Activated CD4-positive, alpha-beta T cell treated with anti-CD3 and anti-CD28 coated beads, Interleukin-10, Interleukin-2, amounts not matched to agents 100 ng/mL and 50 ng/mL, durations not matched to agents 16 hours and 8 hours (primary cell): ENCODE data around the gene HIC1.
A peak's percentile ranks its signal among the peaks of the same experiment; 100 is the strongest.

ENCODE experiments used
- DNase-seq: peaks from one replicate; pipeline ENCODE4 v3.0.0-alpha.2; 2020

HIC1 gene

GRCh38 chr17:2025622-2026309, 29.1 kb upstream of the HIC1 start:
- peak; percentile 20 for DNase-seq

GRCh38 chr17:2027528-2028233, 27.2 kb upstream of the HIC1 start:
- DNase-seq = no peak

DNA sequence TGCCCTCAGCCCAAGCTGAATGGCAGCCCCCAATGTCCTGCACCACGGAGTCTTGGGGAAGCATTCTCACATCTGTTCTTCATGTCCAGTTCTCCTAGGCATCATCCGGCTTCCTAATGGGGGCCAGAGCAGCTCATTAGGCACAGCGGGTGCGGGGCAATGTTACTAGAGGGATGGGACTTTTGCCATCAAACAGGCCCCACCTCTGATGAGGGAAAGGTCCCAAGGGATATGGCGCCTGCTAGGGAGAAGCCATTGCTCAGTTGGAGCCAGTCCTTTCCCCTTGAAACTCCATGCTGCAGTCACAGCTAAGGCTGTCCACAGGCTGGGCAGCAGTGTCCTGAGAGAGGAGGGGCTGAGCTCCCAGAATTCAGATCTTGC, 26.7 kb upstream of the HIC1 start:
- DNase-seq = no peak

DNA sequence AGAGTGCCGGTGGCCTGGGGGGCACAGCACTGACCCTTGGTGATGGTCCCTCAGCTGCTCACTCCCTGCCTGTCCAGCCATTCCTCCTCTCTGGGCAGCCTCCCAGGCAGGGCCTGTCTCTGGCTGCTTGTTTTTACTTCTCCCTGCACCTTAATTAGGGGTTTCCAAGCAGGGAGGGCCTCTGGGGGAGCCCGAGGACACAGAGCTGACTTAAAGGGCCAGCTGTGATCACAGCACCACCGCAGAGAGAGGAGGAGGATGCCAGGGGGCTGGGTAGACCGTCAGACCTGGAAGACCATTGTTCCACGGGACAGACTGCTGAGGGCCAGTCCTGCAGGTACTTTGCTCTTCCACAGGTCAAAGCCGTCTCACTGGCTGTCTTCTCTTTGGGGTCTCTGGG, 26.2 kb upstream of the HIC1 start:
- no peak for DNase-seq

GRCh38 chr17:2029911-2030778, 24.8 kb upstream of the HIC1 start, which contains the start of gene DPH1:
Gene DPH1 (plus strand): TSS chr17:2030153. CDS start chr17:2030170, 17 bp downstream.
- peak; percentile 91 for DNase-seq

GRCh38 chr17:2030779-2031163, 24.1 kb upstream of the HIC1 start:
- DNase-seq = no peak

DNA sequence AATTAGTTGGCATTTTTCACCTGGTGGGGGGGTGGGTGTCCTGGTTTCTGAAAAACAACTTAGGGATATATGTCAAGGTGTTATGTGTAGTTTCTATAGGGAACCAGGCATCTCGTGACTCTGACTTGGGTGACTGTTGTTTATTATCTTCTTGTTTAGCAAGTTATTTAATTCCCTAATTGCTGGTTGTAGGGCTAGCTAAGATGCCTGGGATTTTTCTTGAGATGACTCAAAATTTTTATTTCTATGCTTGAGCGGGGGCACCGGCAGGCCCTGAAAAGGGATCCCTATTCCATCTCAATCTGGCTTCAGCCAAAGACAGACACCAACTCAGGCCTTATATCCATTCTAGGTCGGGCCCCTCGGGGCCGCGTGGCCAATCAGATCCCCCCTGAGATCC, 21.8 kb upstream of the HIC1 start:
- DNase-seq = no peak

DNA sequence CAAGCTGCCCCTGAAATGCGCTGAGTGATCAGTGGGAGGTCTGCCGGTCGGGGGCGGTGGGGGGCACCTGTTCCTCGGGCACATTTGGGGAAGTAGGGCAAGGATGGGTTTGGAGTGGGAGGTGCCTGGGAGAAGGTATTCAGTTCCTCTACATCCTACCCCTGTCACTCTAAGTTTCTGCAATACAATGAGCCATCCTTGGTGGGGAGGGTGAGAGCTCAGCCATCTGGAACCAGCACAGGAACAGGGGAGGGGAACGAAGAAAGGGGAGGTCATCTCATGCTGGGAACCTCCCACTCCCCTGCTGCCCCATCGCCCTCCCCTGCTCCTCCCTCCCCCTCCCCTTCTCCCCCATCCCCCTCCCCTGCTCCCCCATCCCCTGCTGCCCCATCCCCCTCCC, 20.7 kb upstream of the HIC1 start:
- no peak for DNase-seq

GRCh38 chr17:2034806-2035540, 19.9 kb upstream of the HIC1 start:
- no peak for DNase-seq

- no peak for DNase-seq
These were observed 19.1 kb upstream of the HIC1 start for GRCh38 chr17:2035541-2036488.

DNA sequence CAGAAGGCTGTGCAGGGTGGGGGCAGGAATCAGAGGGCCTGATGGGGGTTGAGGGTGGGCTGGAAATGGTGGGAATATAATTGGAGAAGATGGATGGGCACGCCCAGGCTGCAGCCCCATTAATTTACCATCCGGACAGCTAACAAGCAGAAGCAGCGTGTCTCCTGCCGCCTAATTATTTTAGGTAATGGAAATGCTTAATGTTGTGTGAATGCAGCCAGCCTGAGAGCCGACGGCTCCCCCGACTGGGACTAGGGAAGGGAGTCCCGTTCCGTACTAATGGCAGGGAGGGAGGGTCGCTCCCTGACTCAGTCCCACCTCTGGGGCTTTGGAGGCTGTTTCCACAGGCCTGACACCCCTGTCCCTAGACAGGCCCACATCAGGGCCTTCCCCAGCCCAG, 17.7 kb upstream of the HIC1 start:
- no peak for DNase-seq

DNA sequence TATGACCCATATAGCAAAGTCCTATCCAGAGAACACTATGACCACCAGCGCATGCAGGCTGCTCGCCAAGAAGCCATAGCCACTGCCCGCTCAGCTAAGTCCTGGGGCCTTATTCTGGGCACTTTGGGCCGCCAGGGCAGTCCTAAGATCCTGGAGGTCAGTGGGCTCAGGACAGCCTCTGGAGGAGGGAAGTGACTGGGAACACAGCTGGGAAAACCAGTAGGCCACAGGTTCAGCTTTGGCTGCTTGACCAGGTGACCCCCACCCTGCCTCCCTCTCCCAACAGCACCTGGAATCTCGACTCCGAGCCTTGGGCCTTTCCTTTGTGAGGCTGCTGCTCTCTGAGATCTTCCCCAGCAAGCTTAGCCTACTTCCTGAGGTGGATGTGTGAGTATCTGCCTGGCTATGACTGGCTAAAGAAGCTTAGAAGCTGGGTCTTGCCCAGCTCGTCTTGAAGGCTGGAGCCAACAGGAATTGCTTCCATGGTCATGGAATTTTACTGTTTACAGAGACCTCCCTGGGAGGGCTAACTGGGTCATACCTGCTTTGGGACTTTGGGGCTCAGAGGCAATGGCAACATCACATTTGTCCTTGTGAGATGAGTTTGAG, 14.6 kb upstream of the HIC1 start:
- DNase-seq = no peak

- no peak for DNase-seq
These were observed 13.9 kb upstream of the HIC1 start for GRCh38 chr17:2040942-2041560.

DNA sequence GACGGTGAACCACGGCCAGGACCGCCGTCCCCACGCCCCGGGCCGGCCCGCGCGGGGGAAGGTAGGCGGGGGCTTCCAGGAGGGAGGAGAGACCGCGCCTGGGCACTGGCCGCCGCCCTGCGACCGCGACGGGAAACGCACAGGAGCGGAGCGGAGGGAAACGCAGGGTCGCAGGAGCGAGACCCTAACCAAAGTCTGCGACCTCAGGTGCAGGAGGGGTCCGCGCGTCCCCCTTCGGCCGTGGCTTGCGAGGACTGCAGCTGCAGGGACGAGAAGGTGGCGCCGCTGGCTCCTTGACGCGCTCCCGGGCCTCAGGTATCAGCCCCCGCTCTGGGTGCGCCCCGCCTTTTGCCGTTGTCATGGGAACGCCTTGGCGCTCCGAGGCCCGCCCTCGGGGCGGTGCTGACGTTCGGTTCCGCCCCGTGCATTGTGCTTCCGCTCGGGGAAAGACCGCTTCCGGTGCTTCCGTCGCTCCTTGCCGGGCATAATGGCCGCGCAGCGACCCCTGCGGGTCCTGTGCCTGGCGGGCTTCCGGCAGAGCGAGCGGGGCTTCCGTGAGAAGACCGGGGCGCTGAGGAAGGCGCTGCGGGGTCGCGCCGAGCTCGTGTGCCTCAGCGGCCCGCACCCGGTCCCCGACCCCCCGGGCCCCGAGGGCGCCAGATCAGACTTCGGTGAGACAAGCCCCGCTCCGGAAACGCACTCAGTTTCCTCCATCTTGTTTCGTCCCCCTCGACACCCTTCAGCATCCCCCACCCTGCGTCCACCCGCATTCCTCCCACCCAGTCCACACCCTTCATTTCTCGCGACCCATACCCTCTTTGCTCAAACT, 13.1 kb upstream of the HIC1 start, which contains the start of gene OVCA2:
Gene OVCA2, plus strand, starts transcription at position 462 of the 829 bp plus-strand sequence. Its CDS starts 26 bp downstream, at position 488.
- DNase-seq = peak; percentile 98

DNA sequence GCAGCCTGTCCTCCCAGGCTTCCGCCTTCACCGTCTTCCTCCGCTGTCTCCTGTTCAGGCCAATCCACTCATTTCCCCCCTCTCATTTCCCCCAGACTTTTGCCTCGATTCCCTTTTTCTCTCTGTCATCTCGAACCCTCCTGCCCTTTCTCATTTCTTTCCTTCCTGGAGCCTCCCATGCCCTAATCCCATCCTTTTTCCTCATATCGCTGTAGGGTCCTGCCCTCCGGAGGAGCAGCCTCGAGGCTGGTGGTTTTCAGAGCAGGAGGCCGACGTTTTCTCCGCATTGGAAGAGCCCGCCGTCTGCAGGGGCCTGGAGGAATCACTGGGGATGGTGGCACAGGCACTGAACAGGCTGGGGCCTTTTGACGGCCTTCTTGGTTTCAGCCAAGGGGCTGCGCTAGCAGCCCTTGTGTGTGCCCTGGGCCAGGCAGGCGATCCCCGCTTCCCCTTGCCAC, 12.5 kb upstream of the HIC1 start:
- DNase-seq = no peak

DNA sequence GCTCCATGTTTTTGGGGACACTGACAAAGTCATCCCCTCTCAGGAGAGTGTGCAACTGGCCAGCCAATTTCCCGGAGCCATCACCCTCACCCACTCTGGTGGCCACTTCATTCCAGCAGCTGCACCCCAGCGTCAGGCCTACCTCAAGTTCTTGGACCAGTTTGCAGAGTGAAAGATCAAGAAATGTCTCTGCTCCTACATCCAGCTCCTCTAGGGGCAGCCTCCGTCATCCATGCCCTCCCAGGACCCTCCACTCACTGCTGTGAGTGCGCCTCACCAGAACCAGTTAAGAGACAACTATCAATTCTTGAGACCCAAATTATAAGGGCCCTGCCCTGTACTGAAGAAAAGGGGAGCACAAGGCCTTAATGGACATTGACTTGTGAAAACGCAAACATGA, 12.0 kb upstream of the HIC1 start:
- no peak for DNase-seq

- no peak for DNase-seq
These were observed 11.1 kb upstream of the HIC1 start for GRCh38 chr17:2043785-2044184.

- no peak for DNase-seq
These were observed 10.5 kb upstream of the HIC1 start for GRCh38 chr17:2044263-2044894.

GRCh38 chr17:2047590-2047989, 7.3 kb upstream of the HIC1 start:
- no peak for DNase-seq
